ENCODE results near the gene GRIK4. TPM values are rescaled to one million over a fixed set of nuclear protein-coding genes. Genes with fewer than 3 reads are reported as not detected.

GRIK4 gene
- total and polyA plus RNA-seq, 2 donors (not counting 1 experiment from before 2014, with no cell fraction given), result 0.12 to 0.27 TPM

DNA sequence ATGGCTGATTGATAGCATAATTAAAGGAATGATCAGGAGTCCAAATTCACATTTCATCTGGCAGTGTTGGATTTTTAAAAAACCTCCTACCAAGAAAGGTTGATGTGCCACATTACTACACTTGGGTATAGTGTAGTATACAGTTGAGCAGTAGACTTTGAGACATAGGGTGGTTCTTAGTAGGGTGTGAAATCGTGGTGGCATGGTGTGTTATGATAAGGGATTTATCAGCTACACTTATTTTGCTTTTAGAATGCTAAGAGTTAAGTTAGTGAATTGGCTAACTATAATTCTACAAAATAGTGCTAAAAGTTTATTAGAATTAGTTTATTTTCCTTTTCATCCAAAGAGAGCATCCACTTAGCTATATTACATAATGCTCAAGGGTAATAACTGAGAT is 525.5 kb downstream of the GRIK4 start:
- ChIA-PET POLR2A (no interaction called here), CTCF (no interaction called here)
- WGBS (ENCODE audit: insufficient coverage), result no CpG with 5 or more reads among the region's 1 CpG
- Histone ChIP-seq H3K4me1 (ENCODE audit: control insufficient read depth in 2 of 2, insufficient read depth in 2 of 2, low read length in 2 of 2) (no peaks in the 10 kb centered on the region), H3K9me3 (ENCODE audit: control extremely low read depth in 1 of 3, control insufficient read depth in 2 of 3, insufficient read depth in 1 of 3, low read length in 2 of 3) (no peaks in the 10 kb centered on the region), H2AFZ (ENCODE audit: insufficient read depth, low read depth, low read length, poor library complexity, severe bottlenecking) (no peak overlapping the region), H3K9ac (ENCODE audit: low read length) (no peak overlapping the region), H3K27ac (ENCODE audit: low read length in 2 of 2) (no peak overlapping the region), H3K79me2 (ENCODE audit: control insufficient read depth, insufficient read depth, low read length) (peaks cover 15% of the 10 kb centered on the region), H3K4me3 (ENCODE audit: control extremely low read depth in 1 of 5, extremely low read depth in 1 of 5, insufficient read depth in 1 of 5, low read depth in 2 of 5, low read length in 4 of 5) (no peak overlapping the region), H3K36me3 (replicated peaks in 1 of 2; ENCODE audit: control extremely low read depth in 1 of 2, control insufficient read depth in 1 of 2, extremely low read depth in 1 of 2, insufficient read depth in 2 of 2, low read length in 1 of 2) (no peaks in the 10 kb centered on the region), H3K27me3 (replicated peaks in 1 of 4; ENCODE audit: control extremely low read depth in 1 of 4, control insufficient read depth in 3 of 4, insufficient read depth in 4 of 4, low read length in 3 of 4) (no peaks in the 10 kb centered on the region), H4K20me1 (ENCODE audit: control insufficient read depth, insufficient read depth, low read length, poor library complexity, severe bottlenecking) (no peaks in the 10 kb centered on the region), H3K4me2 (replicated peaks; ENCODE audit: low read depth, low read length, poor library complexity, severe bottlenecking) (no peak overlapping the region)
- H3K27me3 Mint-ChIP-seq, result no peaks in the 10 kb centered on the region
- no peak for ATAC-seq (ENCODE audit: low read depth)
- no peak overlapping the region for H3K4me3 Mint-ChIP-seq
- no peak for DNase-seq
- TF ChIP-seq EZH2 (IDR thresholded peaks at IDR 0.05; ENCODE audit: borderline replicate concordance, insufficient read depth, low read depth, low read length, poor library complexity, severe bottlenecking), result no peak
- TF ChIP-seq, protein P1, sequence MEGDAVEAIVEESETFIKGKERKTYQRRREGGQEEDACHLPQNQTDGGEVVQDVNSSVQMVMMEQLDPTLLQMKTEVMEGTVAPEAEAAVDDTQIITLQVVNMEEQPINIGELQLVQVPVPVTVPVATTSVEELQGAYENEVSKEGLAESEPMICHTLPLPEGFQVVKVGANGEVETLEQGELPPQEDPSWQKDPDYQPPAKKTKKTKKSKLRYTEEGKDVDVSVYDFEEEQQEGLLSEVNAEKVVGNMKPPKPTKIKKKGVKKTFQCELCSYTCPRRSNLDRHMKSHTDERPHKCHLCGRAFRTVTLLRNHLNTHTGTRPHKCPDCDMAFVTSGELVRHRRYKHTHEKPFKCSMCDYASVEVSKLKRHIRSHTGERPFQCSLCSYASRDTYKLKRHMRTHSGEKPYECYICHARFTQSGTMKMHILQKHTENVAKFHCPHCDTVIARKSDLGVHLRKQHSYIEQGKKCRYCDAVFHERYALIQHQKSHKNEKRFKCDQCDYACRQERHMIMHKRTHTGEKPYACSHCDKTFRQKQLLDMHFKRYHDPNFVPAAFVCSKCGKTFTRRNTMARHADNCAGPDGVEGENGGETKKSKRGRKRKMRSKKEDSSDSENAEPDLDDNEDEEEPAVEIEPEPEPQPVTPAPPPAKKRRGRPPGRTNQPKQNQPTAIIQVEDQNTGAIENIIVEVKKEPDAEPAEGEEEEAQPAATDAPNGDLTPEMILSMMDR (IDR thresholded peaks at IDR 0.05), result no peak
- intact Hi-C loops (cut with micrococcal nuclease), result no loop called here
- H3K27ac Mint-ChIP-seq, result no peak overlapping the region
- H3K9me3 Mint-ChIP-seq (ENCODE audit: insufficient read depth), result no peaks in the 10 kb centered on the region
- H3K4me1 Mint-ChIP-seq, result no peaks in the 10 kb centered on the region

Other genes starting within 250 kb of the GRIK4 start
- gene TLCD5, start 186.4 kb upstream of the GRIK4 start, total RNA-seq, result 0.17 TPM in 1 of 2 replicates, not detected in the other
- 0.03 TPM in 1 of 2 replicates, not detected in the other for gene TLCD5, start 186.4 kb upstream of the GRIK4 start, polyA plus RNA-seq
- 21.6 and 23.8 TPM in 2 replicates for gene ARHGEF12, start 175.3 kb upstream of the GRIK4 start, total RNA-seq
- 2.0 and 2.3 TPM in 2 replicates for gene ARHGEF12, start 175.3 kb upstream of the GRIK4 start, polyA plus RNA-seq